A549 (cell line): ENCODE results near the gene IPO9. TPM values are rescaled to one million over a fixed set of nuclear protein-coding genes. Genes with fewer than 3 reads are reported as not detected.
"Not testable (repeated sequence)": the region's sequence is repeated elsewhere in the genome, so short reads cannot be mapped to it uniquely, and the experiment has no call there.

Experiments
- ATAC-seq, 2 experiments: fragments of 200-7000 bp in 1 of 2; fragments of >200 bp in 1 of 2; cut with Nextera tagmentation in 1 of 2; cut with Tn5 transposase in 1 of 2; 3 replicates each; pipeline versions ENCODE4 v1.8.0 to v1.9.1; 2018 to 2020; ENCODE audit warnings: mild to moderate bottlenecking in 1 of 2, moderate library complexity in 1 of 2
- CTCF ChIA-PET: fragments of 300-600 bp; sonication (Branson Sonifier 250); formaldehyde crosslinking; extraction: SDS; loops from one replicate; lab custom pipeline; 2021; ENCODE audit warnings: antibody characterized with exemption, inconsistent platforms; lab: Yijun Ruan, JAX
- POLR2A ChIA-PET: fragments of 350-600 bp; formaldehyde crosslinking; extraction: SDS; loops from one replicate; lab custom pipeline; 2021; ENCODE audit warnings: antibody characterized with exemption, inconsistent platforms; lab: Yijun Ruan, JAX
- DNase-seq, 2 experiments: peaks; one replicate each; pipeline versions ENCODE4 v3.0.0 to v3.0.0-alpha.2; 2011 to 2016; ENCODE audit warnings: low read depth in 1 of 2, low spot score in 1 of 2
- FAIRE-seq: peaks from 2 replicates; lab custom pipeline; 2011; peaks lifted over from hg19 to GRCh38; lab: Jason Lieb, UNC
- H3K27ac ChIP-seq, 2 experiments: fragments of >200 bp; sonication (Bioruptor Twin); formaldehyde crosslinking; 3 replicates each; pipeline ENCODE4 v1.5.1; 2016 to 2017
- H3K4me1 ChIP-seq: fragments of >200 bp; sonication (Bioruptor Twin); formaldehyde crosslinking; 3 replicates; pipeline ENCODE4 v1.6.1; 2016
- H3K4me2 ChIP-seq: fragments of >200 bp; sonication (Bioruptor Twin); formaldehyde crosslinking; 3 replicates; pipeline ENCODE4 v1.6.1; 2016
- H3K4me3 ChIP-seq: fragments of >200 bp; sonication (Bioruptor Twin); formaldehyde crosslinking; 3 replicates; pipeline ENCODE4 v1.5.1; 2016
- H3K9me3 ChIP-seq: fragments of >200 bp; sonication (Bioruptor Twin); formaldehyde crosslinking; 3 replicates; pipeline ENCODE4 v1.6.1; 2016
- BHLHE40 ChIP-seq: IDR thresholded peaks from 2 replicates; pipeline ENCODE4 v1.6.1; 2012; ENCODE audit warnings: low read depth, low read length, inconsistent platforms
- CBX2 ChIP-seq: fragments of 200-600 bp; sonication (generic); IDR thresholded peaks from 2 replicates; pipeline ENCODE4 v1.6.1; 2016; ENCODE audit warnings: low read depth, mild to moderate bottlenecking, borderline replicate concordance
- EHF ChIP-seq: fragments of 250-450 bp; sonication (Bioruptor Pico); IDR thresholded peaks from 2 replicates; pipeline ENCODE4 v1.5.0; 2020; ENCODE audit warnings: mild to moderate bottlenecking
- EHMT2 ChIP-seq: fragments of 200-600 bp; sonication (generic); IDR thresholded peaks from 2 replicates; pipeline ENCODE4 v1.6.1; 2016; ENCODE audit warnings: antibody characterized with exemption, low read depth, mild to moderate bottlenecking, moderate library complexity
- EP300 ChIP-seq, 2 experiments: fragments of >200 bp; sonication (Bioruptor Twin); formaldehyde crosslinking; IDR thresholded peaks; 2 replicates in 1 of 2; 3 replicates in 1 of 2; pipeline ENCODE4 v1.6.1; 2016 to 2017
- ESRRA ChIP-seq: fragments of 150-350 bp; IDR thresholded peaks from 2 replicates; pipeline ENCODE4 v1.6.1; 2014; ENCODE audit warnings: mild to moderate bottlenecking, low read length, borderline replicate concordance
- FOSB ChIP-seq: fragments of 250-450 bp; sonication (Bioruptor Pico); IDR thresholded peaks from 2 replicates; pipeline ENCODE4 v1.5.0; 2020; ENCODE audit warnings: mild to moderate bottlenecking, moderate library complexity
- FOXS1 ChIP-seq: fragments of 250-450 bp; sonication (Bioruptor Pico); IDR thresholded peaks from 2 replicates; pipeline ENCODE4 v1.5.0; 2020; ENCODE audit warnings: mild to moderate bottlenecking, moderate library complexity
- GATA3 ChIP-seq: IDR thresholded peaks from 2 replicates; pipeline ENCODE4 v1.6.1; 2012; ENCODE audit warnings: borderline replicate concordance
- HES2 ChIP-seq: fragments of >200 bp; sonication (Bioruptor Twin); formaldehyde crosslinking; IDR thresholded peaks from 2 replicates; pipeline ENCODE4 v1.6.1; 2016
- HEYL ChIP-seq: fragments of 250-450 bp; sonication (Bioruptor Pico); IDR thresholded peaks from 2 replicates; pipeline ENCODE4 v1.8.0; 2021; ENCODE audit warnings: mild to moderate bottlenecking, moderate library complexity
- JUNB ChIP-seq: fragments of >200 bp; sonication (Bioruptor Twin); formaldehyde crosslinking; IDR thresholded peaks from 2 replicates; pipeline ENCODE4 v1.6.1; 2016
- MYC ChIP-seq: IDR thresholded peaks from 2 replicates; pipeline ENCODE4 v1.6.1; 2012; ENCODE audit warnings: mild to moderate bottlenecking, inconsistent platforms, low read length, improper control_type of control experiment, borderline replicate concordance
- NFE2L2 ChIP-seq: fragments of 150-350 bp; conservative IDR thresholded peaks from 2 replicates; pipeline ENCODE4 v1.6.1; 2014; ENCODE audit warnings: low read length
- PHF8 ChIP-seq: fragments of 200-600 bp; sonication (generic); IDR thresholded peaks from 2 replicates; pipeline ENCODE4 v1.6.1; 2016; ENCODE audit warnings: low read depth, mild to moderate bottlenecking, antibody characterized with exemption, moderate library complexity, borderline replicate concordance
- POLR2A ChIP-seq: IDR thresholded peaks from 2 replicates; pipeline ENCODE4 v1.6.1; 2012; ENCODE audit warnings: mild to moderate bottlenecking, low read length
- POLR2AphosphoS2 ChIP-seq: conservative IDR thresholded peaks from 2 replicates; pipeline ENCODE4 v1.6.1; 2012; ENCODE audit warnings: low read length, improper control_type of control experiment, inconsistent platforms
- SREBF2 ChIP-seq: fragments of 450-650 bp; IDR thresholded peaks from 2 replicates; pipeline ENCODE4 v1.6.1; 2014; ENCODE audit warnings: mild to moderate bottlenecking, moderate library complexity
- TFCP2L1 ChIP-seq: fragments of 250-450 bp; sonication (Bioruptor Pico); IDR thresholded peaks from 2 replicates; pipeline ENCODE4 v1.5.0; 2021; ENCODE audit warnings: mild to moderate bottlenecking
- TP53 ChIP-seq: fragments of 250-450 bp; sonication (Bioruptor Pico); IDR thresholded peaks from 2 replicates; pipeline ENCODE4 v1.5.0; 2021; ENCODE audit warnings: mild to moderate bottlenecking, moderate library complexity
- ZC3H11A ChIP-seq: fragments of 450-650 bp; IDR thresholded peaks from 2 replicates; pipeline ENCODE4 v1.6.1; 2014; ENCODE audit warnings: antibody characterized with exemption, mild to moderate bottlenecking
- ZFP36 ChIP-seq: fragments of 450-650 bp; IDR thresholded peaks from 2 replicates; pipeline ENCODE4 v1.6.1; 2014; ENCODE audit warnings: borderline replicate concordance; ENCODE audit not compliant: partially characterized antibody
- ZNF302 ChIP-seq: fragments of 250-450 bp; sonication (Bioruptor Pico); IDR thresholded peaks from 2 replicates; pipeline ENCODE4 v1.9.0; 2021; ENCODE audit warnings: inconsistent platforms, mild to moderate bottlenecking, moderate library complexity
- ZSCAN20 ChIP-seq: fragments of 250-450 bp; sonication (Bioruptor Pico); IDR thresholded peaks from 2 replicates; pipeline ENCODE4 v1.8.0; 2022; ENCODE audit warnings: mild to moderate bottlenecking, moderate library complexity
- WGBS: methylation state at CpG from one replicate; pipeline ENCODE4 v1.1.6; 2017; ENCODE audit errors: missing lambda C conversion rate; 5-methylcytosine and 5-hydroxymethylcytosine counted together
- polyA plus RNA-seq, 4 experiments: library from polyadenylated mRNA; depleted of rRNA in 3 of 4; stranded (reverse); fragments of >200 nt; fragmentation: RNase III in 1 of 4; extraction: RNeasy Plus Mini Kit Qiagen cat#74134 plus additional on column Dnase treatment in 1 of 4; gene quantifications; 2 replicates in 3 of 4; 3 replicates in 1 of 4; pipeline ENCODE4 v1.2.3, GENCODE V29; 2011 to 2017
- TF ChIP-seq, protein P1 (sequence below): fragments of 200-600 bp; sonication (generic); IDR thresholded peaks from 2 replicates; pipeline ENCODE4 v1.6.1; 2016; ENCODE audit warnings: antibody characterized with exemption, mild to moderate bottlenecking, moderate library complexity
- TF ChIP-seq, protein P2 (sequence below): fragments of 150-350 bp; IDR thresholded peaks from 2 replicates; pipeline ENCODE4 v1.6.1; 2014; ENCODE audit warnings: low read depth, mild to moderate bottlenecking, low read length

Gene IPO9
- polyA plus RNA-seq, 2 of the 4 experiments (the other 2 are of a cell fraction) = 40.1 to 77.5 TPM

DNA sequence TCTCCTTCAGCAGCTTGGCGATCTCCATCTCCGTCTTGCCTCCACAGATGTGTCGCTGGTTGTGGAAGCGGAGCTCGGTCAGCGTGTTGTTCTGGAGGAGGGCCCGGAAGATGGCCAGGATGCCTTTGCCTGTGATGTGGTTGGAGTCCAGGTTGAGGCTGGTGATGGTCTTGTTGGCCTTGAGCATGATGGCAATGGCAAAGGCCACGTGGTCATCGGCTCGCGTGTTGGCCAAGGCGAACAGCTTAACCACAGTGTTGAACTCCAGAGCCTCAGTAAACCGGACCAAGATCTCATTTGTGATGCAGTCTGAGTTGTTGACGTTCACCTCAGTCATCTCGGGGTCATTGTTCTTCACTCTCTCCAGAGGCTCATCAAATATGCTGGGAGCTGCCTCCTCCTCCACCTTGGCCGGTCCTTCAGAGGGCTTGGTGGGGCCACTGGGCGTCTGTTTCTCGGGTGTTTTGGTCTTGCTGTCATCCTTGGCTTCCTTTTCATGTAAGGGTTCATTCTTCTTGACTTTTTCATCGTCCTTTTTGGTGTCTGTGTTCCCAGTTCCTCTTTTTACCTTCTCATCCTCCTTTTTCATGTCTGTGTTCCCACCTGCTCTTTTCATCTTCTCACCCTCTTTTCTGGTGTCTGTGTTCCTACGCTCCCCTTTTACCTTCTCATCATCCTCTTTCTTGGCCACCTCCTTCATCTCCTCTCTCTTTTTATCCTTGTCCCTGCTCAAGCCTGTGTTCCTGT lies 70.9 kb downstream of the IPO9 start:
- WGBS = 68% methylated on average over 20 of the region's 20 CpGs
- TF ChIP-seq MYC = no peak
- no peak for TF ChIP-seq HEYL (CRISPR knock-in tag)
- no peak for TF ChIP-seq ZC3H11A
- no peak for TF ChIP-seq TFCP2L1 (CRISPR knock-in tag)
- TF ChIP-seq ZFP36 = no peak
- TF ChIP-seq ZNF302 (CRISPR knock-in tag) = no peak
- TF ChIP-seq SREBF2 = no peak
- TF ChIP-seq FOXS1 (CRISPR knock-in tag) = no peak
- no peak for TF ChIP-seq CBX2
- TF ChIP-seq NFE2L2 = no peak
- TF ChIP-seq, protein P1, sequence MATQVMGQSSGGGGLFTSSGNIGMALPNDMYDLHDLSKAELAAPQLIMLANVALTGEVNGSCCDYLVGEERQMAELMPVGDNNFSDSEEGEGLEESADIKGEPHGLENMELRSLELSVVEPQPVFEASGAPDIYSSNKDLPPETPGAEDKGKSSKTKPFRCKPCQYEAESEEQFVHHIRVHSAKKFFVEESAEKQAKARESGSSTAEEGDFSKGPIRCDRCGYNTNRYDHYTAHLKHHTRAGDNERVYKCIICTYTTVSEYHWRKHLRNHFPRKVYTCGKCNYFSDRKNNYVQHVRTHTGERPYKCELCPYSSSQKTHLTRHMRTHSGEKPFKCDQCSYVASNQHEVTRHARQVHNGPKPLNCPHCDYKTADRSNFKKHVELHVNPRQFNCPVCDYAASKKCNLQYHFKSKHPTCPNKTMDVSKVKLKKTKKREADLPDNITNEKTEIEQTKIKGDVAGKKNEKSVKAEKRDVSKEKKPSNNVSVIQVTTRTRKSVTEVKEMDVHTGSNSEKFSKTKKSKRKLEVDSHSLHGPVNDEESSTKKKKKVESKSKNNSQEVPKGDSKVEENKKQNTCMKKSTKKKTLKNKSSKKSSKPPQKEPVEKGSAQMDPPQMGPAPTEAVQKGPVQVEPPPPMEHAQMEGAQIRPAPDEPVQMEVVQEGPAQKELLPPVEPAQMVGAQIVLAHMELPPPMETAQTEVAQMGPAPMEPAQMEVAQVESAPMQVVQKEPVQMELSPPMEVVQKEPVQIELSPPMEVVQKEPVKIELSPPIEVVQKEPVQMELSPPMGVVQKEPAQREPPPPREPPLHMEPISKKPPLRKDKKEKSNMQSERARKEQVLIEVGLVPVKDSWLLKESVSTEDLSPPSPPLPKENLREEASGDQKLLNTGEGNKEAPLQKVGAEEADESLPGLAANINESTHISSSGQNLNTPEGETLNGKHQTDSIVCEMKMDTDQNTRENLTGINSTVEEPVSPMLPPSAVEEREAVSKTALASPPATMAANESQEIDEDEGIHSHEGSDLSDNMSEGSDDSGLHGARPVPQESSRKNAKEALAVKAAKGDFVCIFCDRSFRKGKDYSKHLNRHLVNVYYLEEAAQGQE = no peak
- TF ChIP-seq BHLHE40 = no peak
- no peak for TF ChIP-seq EP300 (IDR thresholded peaks at IDR 0.05)
- ATAC-seq (no peak), DNase-seq (no peak), FAIRE-seq (no peak)
- H3K9me3 ChIP-seq = no peaks in the 10 kb centered on the region
- ChIA-PET POLR2A (interaction anchor here (0.7 kb wide), 1 partner anchor 54 kb away, joined by 3 read pairs; no protein-coding TSS in a partner anchor), CTCF (interaction anchor here (0.5 to 17.1 kb wide), 9 partner anchors 12 to 439 kb away, joined by 3 to 855 read pairs (median 8); partner anchors contain the start of genes ELF3, RNPEP and TIMM17A)
- H3K4me3 ChIP-seq = no peak overlapping the region
- H3K4me1 ChIP-seq = peaks cover 3% of the 10 kb centered on the region; the same call in 1 of the 3 replicates
- no peak overlapping the region for H3K4me2 ChIP-seq
- no peak overlapping the region for H3K27ac ChIP-seq

DNA sequence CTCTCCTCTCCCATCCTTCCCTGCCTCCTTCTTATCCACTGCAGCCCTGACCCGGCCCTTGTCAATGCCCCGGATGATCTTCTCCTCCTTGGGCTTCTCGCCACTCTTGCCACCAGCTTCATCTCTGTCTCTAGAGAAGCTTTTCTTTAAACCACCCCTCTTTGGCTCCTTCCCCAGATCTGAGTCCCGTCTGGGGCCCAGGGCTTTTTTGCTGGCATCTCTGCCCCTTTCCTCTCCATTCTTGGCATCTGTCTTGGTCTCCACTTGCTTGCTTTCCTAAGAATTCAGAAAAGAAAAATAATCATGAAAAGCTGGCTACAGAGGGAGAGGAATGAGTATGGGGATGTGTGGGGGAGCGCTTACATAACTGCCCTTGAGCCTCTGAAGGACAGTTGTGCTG lies 71.5 kb downstream of the IPO9 start:
- Histone ChIP-seq H3K9me3 (no peaks in the 10 kb centered on the region), H3K4me1 (peaks cover 3% of the 10 kb centered on the region; the same call in 1 of the 3 replicates), H3K4me3 (no peak overlapping the region), H3K27ac (no peak overlapping the region), H3K4me2 (no peak overlapping the region)
- FAIRE-seq (no peak), DNase-seq (no peak), ATAC-seq (no peak)
- 68% methylated on average over 5 of the region's 5 CpGs for WGBS
- CTCF ChIA-PET = interaction anchor here (1.6 to 17.1 kb wide), 6 partner anchors 11 to 109 kb away, joined by 4 to 855 read pairs (median 64); partner anchors contain the start of genes ELF3, RNPEP and TIMM17A
- TF ChIP-seq ZSCAN20 (CRISPR knock-in tag) (no peak), ZFP36 (no peak), EHF (CRISPR knock-in tag) (no peak), SREBF2 (no peak), POLR2AphosphoS2 (no peak), GATA3 (no peak), EHMT2 (no peak), FOXS1 (CRISPR knock-in tag) (no peak), PHF8 (no peak), HES2 (no peak), POLR2A (no peak), JUNB (no peak), TP53 (no peak), ESRRA (no peak), FOSB (CRISPR knock-in tag) (no peak)
- TF ChIP-seq, protein P2, sequence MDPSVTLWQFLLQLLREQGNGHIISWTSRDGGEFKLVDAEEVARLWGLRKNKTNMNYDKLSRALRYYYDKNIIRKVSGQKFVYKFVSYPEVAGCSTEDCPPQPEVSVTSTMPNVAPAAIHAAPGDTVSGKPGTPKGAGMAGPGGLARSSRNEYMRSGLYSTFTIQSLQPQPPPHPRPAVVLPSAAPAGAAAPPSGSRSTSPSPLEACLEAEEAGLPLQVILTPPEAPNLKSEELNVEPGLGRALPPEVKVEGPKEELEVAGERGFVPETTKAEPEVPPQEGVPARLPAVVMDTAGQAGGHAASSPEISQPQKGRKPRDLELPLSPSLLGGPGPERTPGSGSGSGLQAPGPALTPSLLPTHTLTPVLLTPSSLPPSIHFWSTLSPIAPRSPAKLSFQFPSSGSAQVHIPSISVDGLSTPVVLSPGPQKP = no peak
- POLR2A ChIA-PET = no interaction called here

DNA sequence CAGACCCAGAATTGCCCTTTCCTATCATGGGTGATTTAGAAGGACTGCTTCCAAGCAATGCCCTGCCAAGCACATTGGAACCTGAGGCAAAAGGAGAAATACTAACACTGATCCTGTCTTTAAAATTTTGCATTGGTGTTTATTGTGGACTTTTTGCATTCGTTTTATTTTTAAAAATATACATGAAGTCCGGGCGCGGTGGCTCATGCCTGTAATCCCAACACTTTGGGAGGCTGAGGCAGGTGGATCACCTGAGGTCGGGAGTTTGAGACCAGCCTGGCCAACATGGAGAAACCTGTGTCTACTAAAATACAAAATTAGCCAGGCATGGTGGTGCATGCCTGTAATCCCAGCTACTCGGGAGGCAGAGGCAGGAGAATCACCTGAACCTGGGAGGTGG lies 72.1 kb downstream of the IPO9 start:
- CTCF ChIA-PET = interaction anchor here (1.0 to 17.1 kb wide), 4 partner anchors 11 to 230 kb away, joined by 3 to 855 read pairs (median 214); partner anchors contain the start of genes RNPEP and TIMM17A
- H3K4me2 ChIP-seq, FAIRE-seq, POLR2A ChIA-PET, DNase-seq, ATAC-seq, H3K9me3 ChIP-seq, H3K27ac ChIP-seq, H3K4me3 ChIP-seq, H3K4me1 ChIP-seq: not testable (repeated sequence)
- WGBS = 64% methylated on average over 6 of the region's 6 CpGs
